ENCODE results near the gene NET1.
"Not testable (repeated sequence)": the region's sequence is repeated elsewhere in the genome, so short reads cannot be mapped to it uniquely, and the experiment has no call there.

The NET1 gene

DNA sequence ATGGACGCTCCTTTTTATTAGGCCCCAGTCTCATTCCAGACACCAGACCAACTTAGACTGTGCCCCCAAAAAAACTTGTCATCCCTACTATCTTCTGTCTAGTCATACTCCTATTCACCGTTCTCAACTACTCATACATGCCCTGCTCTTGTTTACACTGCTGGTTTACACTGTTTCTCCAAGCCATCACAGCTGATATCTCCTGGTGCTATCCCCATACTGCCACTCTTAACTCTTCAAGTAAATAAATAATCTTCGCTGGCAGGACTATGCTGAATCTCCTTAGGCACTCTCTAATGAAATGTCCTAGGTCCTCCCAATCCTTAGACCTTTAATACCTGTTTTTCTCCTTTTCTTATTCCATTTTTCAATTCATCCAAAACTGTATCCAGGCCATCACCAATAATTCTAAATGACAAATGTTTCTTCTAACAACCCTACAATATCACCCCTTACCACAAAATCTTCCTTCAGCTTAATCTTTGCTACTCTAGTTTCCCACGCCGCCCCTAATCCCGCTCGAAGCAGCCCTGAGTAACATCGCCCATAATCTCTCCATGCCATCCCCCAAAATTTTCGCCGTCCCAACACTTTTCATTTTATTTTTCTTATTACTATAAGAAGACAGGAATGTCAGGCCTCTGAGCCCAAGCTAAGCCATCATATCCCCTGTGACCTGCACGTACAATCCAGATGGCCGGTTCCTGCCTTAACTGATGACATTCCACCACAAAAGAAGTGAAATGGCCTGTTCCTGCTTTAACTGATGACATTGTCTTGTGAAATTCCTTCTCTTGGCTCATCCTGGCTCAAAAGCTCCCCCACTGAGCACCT, 63.8 kb downstream of the NET1 start:
- H3K9me3 ChIP-seq (ENCODE audit: control insufficient read depth in 2 of 2, low read length in 2 of 2); H3K4me1 ChIP-seq (ENCODE audit: control insufficient read depth, insufficient read depth, low read length); H3K27ac ChIP-seq (ENCODE audit: low read length): not testable (repeated sequence)

DNA sequence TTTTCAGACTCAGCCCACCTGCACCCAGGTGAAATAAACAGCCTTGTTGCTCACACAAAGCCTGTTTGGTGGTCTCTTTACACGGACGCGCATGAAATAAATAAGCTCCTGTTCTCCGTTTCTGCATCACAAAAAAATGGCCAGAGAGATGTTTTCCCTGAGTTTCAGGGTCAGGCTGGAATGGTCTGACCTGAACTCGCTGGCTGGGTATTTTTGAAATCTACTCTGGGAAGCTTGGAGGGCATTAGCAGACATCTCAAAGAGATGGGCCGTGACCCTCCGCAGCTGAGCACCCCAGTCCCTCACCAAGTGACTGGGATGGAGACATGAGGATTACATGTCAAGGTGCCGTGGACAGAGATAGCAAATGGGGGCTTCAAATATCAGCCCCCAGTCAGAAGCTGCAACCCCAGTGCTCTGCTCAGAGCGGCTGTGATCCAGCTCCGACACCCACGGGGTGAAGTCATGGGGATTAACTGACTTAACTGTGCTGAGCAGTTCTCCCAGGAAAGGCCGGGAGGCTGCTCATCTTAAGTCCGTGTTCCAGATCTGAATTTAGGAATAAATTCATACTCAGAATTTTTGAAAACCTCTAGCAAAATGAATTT, 64.7 kb downstream of the NET1 start:
- H3K27ac ChIP-seq (ENCODE audit: low read length) = no peak overlapping the region
- H3K9me3 ChIP-seq (ENCODE audit: control insufficient read depth in 2 of 2, low read length in 2 of 2) = no peaks in the 10 kb centered on the region
- H3K4me3 ChIP-seq (ENCODE audit: low read length in 2 of 2) = no peak overlapping the region
- H3K9ac ChIP-seq (ENCODE audit: low read length in 2 of 2) = no peak overlapping the region
- H3K4me1 ChIP-seq (ENCODE audit: control insufficient read depth, insufficient read depth, low read length) = no peaks in the 10 kb centered on the region
- no peaks in the 10 kb centered on the region for H3K27me3 ChIP-seq (ENCODE audit: control insufficient read depth in 1 of 2, insufficient read depth in 2 of 2, low read length in 2 of 2)
- no peaks in the 10 kb centered on the region for H3K36me3 ChIP-seq (ENCODE audit: control insufficient read depth in 2 of 2, insufficient read depth in 2 of 2, low read length in 2 of 2)

More for the DNA sequence above, 63.8 kb downstream of the NET1 start:
- not testable (repeated sequence) for H3K27me3 ChIP-seq (ENCODE audit: control insufficient read depth in 1 of 2, insufficient read depth in 2 of 2, low read length in 2 of 2); H3K4me3 ChIP-seq (ENCODE audit: low read length in 2 of 2); H3K36me3 ChIP-seq (ENCODE audit: control insufficient read depth in 2 of 2, insufficient read depth in 2 of 2, low read length in 2 of 2); H3K9ac ChIP-seq (ENCODE audit: low read length in 2 of 2)

DNA sequence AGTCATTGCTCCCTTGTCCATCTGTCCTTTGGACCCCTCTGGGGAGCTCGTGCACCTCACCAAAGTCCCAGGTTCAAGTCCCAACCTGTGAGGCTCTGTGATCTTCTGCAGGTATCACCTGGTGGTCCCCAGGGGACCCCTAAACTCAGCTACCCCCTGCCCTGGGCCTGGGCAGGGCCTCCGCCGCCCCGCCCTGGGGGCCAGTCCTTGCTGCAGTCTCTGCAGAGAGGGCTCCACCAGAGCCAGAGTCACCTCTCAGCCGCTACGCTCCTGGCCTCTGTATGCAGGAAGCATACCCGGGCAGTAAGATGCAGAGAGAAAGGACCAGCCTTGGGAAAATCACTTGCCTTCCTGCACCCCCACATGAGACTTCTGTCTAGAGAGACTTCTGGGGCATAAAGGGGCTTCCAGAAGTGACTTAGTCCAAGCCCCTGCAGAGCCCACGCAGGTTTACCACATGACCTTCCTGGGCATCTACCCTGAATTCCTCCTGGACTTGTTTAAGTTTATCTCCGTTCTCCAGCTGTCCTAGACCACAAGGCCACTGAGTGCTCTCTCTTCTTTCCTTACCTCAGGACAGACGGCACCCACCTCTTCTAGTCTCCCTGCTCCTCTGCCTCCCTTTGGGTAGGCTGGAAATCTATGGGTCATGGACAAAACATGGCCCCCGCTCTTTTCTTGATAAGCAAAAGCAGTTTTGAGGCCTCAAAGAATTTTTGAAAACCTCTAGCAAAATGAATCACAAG, 65.8 kb downstream of the NET1 start:
- Histone ChIP-seq H3K4me1 (ENCODE audit: control insufficient read depth, insufficient read depth, low read length) (no peaks in the 10 kb centered on the region), H3K9me3 (ENCODE audit: control insufficient read depth in 2 of 2, low read length in 2 of 2) (no peaks in the 10 kb centered on the region), H3K36me3 (ENCODE audit: control insufficient read depth in 2 of 2, insufficient read depth in 2 of 2, low read length in 2 of 2) (no peaks in the 10 kb centered on the region), H3K27ac (ENCODE audit: low read length) (no peak overlapping the region), H3K4me3 (ENCODE audit: low read length in 2 of 2) (no peak overlapping the region), H3K27me3 (ENCODE audit: control insufficient read depth in 1 of 2, insufficient read depth in 2 of 2, low read length in 2 of 2) (no peaks in the 10 kb centered on the region), H3K9ac (ENCODE audit: low read length in 2 of 2) (no peak overlapping the region)

DNA sequence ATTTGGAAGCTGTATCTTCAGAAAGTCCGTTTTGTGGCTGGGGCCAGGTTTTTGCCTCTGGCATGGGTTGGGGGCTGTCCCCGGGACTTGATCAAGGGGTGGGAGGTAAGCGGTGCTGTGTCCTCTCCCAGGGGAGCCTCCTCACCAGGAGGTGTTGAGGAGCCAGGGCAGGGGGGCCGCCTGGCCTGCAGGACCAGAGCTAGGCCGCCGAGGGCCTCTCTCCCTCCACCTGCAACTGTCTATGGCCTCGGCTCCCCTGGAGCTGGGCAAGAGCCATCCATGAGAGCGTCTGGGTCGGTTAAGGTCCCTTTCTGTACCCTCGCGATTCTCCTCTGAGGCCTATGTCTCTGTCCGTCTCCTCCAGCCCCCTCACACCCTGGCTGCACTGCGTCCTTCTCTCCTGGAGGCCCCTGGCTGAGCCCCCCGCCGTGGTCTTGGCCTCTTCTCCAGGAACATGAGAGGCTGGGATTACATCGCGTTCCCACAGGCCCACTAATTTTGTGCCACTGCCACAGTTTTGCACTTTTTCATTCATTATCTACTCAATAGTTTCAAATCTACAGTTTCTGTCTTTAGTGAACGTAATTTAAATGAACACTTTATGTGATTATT, 66.4 kb downstream of the NET1 start:
- Histone ChIP-seq H3K4me3 (ENCODE audit: low read length in 2 of 2) (no peak overlapping the region), H3K27ac (ENCODE audit: low read length) (no peak overlapping the region), H3K4me1 (ENCODE audit: control insufficient read depth, insufficient read depth, low read length) (no peaks in the 10 kb centered on the region), H3K27me3 (ENCODE audit: control insufficient read depth in 1 of 2, insufficient read depth in 2 of 2, low read length in 2 of 2) (no peaks in the 10 kb centered on the region), H3K36me3 (ENCODE audit: control insufficient read depth in 2 of 2, insufficient read depth in 2 of 2, low read length in 2 of 2) (no peaks in the 10 kb centered on the region), H3K9ac (ENCODE audit: low read length in 2 of 2) (no peak overlapping the region), H3K9me3 (ENCODE audit: control insufficient read depth in 2 of 2, low read length in 2 of 2) (no peaks in the 10 kb centered on the region)

DNA sequence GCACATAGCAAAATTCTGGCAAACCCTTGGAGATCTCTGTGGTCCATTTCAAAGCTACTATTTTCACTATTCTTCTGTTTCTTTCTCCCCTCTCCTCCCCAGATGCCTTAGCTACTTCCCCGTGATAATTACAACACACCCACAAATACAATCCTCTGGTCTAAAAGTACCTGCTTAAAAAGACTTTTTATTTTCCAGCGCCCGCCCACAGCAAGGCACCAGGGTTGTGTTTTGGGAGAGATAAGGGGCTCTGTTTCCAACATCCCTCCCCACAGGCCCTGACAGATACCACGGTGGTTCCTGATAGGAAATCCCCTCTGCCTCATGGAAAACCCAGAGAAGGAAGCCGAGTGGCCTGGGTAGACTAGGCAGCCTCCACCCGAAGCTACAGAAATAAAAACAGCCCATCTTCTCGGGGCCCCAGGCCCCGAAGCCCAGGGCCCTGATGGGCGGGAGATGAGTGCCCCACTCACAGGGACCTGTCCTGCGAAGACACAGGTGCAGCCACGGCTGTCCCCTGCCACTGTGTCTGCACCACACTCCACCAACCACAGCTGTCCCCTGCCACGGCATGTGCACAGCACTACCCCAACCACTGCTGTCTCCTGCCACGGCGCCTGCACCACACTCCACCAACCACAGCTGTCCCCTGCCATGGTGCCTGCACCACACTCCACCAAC, 67.3 kb downstream of the NET1 start:
- peaks cover 0 to 3% of the 10 kb centered on the region in 2 donors for H3K9me3 ChIP-seq (ENCODE audit: control insufficient read depth in 2 of 2, low read length in 2 of 2)
- H3K27me3 ChIP-seq (ENCODE audit: control insufficient read depth in 1 of 2, insufficient read depth in 2 of 2, low read length in 2 of 2) = no peaks in the 10 kb centered on the region
- H3K4me1 ChIP-seq (ENCODE audit: control insufficient read depth, insufficient read depth, low read length) = no peaks in the 10 kb centered on the region

DNA sequence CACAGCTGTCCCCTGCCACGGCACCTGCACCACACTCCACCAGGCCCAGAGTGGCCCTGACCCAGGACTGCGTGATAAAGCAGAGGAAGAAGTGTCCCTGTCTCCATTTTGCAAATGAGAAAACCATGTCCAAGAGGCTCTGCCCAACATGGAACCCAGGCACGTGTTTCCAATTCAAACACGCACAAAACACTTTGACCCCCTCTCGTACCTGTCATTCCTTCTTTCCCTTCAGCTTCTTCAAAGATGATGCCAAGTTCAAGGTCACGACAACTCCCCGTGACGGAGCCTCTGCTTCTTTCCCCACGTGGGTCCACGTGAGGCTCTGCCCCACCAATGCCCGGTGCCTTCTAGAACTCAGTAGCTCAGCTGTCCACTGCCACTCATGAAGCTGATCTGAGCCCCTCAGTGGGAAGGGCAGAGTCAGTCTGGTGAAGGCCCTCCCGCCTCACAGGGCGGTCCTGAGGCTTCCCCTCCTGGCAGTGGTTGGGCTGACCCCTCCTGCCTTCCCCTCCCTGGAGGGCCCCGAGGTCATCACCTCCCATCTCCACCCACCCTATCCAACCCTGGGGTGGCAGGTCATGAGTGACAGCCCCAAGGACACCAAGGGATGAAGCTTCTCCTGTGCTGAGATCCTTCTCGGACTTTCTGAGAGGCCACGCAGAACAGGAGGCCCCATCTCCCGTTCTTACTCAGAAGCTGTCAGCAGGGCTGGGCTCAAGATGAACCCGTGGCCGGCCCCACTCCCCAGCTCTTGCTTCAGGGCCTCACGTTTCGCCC, 68.0 kb downstream of the NET1 start:
- H3K9me3 ChIP-seq (ENCODE audit: control insufficient read depth in 2 of 2, low read length in 2 of 2) = peaks cover 0 to 3% of the 10 kb centered on the region in 2 donors
- H3K27ac ChIP-seq (ENCODE audit: low read length) = no peak overlapping the region
- H3K4me3 ChIP-seq (ENCODE audit: low read length in 2 of 2) = no peak overlapping the region
- no peaks in the 10 kb centered on the region for H3K4me1 ChIP-seq (ENCODE audit: control insufficient read depth, insufficient read depth, low read length)
- H3K9ac ChIP-seq (ENCODE audit: low read length in 2 of 2) = no peak overlapping the region
- H3K27me3 ChIP-seq (ENCODE audit: control insufficient read depth in 1 of 2, insufficient read depth in 2 of 2, low read length in 2 of 2) = no peaks in the 10 kb centered on the region
- no peaks in the 10 kb centered on the region for H3K36me3 ChIP-seq (ENCODE audit: control insufficient read depth in 2 of 2, insufficient read depth in 2 of 2, low read length in 2 of 2)

More for the DNA sequence above, 67.3 kb downstream of the NET1 start:
- H3K4me3 ChIP-seq (ENCODE audit: low read length in 2 of 2) = no peak overlapping the region
- no peaks in the 10 kb centered on the region for H3K36me3 ChIP-seq (ENCODE audit: control insufficient read depth in 2 of 2, insufficient read depth in 2 of 2, low read length in 2 of 2)
- no peak overlapping the region for H3K27ac ChIP-seq (ENCODE audit: low read length)
- H3K9ac ChIP-seq (ENCODE audit: low read length in 2 of 2) = no peak overlapping the region

DNA sequence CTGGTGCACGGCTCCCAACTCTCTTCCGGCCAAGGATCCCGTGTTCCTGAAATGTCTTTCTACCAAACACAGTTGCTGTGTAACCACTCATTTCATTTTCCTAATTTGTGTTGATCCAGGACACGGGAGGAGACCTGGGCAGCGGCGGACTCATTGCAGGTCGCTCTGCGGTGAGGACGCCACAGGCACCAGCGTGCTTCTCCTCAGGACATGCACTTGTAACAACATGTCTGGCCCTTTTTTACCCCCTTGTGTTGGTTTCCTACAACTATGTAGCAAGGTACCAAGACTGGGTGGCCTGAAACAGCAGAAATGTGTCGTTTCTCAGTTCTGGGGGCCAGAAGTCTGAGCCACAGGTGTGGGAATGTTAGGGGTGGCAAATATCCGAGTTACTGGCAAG, 68.8 kb downstream of the NET1 start:
- Histone ChIP-seq H3K4me3 (ENCODE audit: low read length in 2 of 2) (no peak overlapping the region), H3K9ac (ENCODE audit: low read length in 2 of 2) (no peak overlapping the region), H3K4me1 (ENCODE audit: control insufficient read depth, insufficient read depth, low read length) (no peaks in the 10 kb centered on the region), H3K27ac (ENCODE audit: low read length) (no peak overlapping the region), H3K27me3 (ENCODE audit: control insufficient read depth in 1 of 2, insufficient read depth in 2 of 2, low read length in 2 of 2) (no peaks in the 10 kb centered on the region), H3K36me3 (ENCODE audit: control insufficient read depth in 2 of 2, insufficient read depth in 2 of 2, low read length in 2 of 2) (no peaks in the 10 kb centered on the region), H3K9me3 (ENCODE audit: control insufficient read depth in 2 of 2, low read length in 2 of 2) (peaks cover 0 to 3% of the 10 kb centered on the region in 2 donors)

DNA sequence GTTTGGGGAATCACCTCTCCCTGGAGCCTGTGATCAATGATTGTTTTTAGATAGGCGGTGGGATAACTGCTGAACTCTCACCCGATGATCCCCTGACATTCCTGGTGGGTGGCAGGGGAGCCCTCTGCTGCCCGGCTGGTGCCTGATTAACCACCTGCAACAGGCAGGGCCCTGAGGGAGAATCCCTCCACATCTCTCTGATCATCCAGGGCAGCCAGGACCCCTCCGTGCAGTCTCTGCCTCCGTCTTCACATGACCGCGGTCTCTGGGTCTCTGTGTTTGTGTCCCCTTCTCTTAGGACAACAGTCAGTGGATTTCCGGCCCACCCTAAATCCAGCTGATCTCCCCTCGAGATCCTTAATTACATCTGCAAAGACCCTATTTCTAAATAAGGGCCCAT, 69.7 kb downstream of the NET1 start:
- Histone ChIP-seq H3K4me3 (ENCODE audit: low read length in 2 of 2) (no peak overlapping the region), H3K27me3 (ENCODE audit: control insufficient read depth in 1 of 2, insufficient read depth in 2 of 2, low read length in 2 of 2) (no peaks in the 10 kb centered on the region), H3K27ac (ENCODE audit: low read length) (no peak overlapping the region), H3K4me1 (ENCODE audit: control insufficient read depth, insufficient read depth, low read length) (no peaks in the 10 kb centered on the region), H3K9me3 (ENCODE audit: control insufficient read depth in 2 of 2, low read length in 2 of 2) (peaks cover 0 to 3% of the 10 kb centered on the region in 2 donors), H3K36me3 (ENCODE audit: control insufficient read depth in 2 of 2, insufficient read depth in 2 of 2, low read length in 2 of 2) (no peaks in the 10 kb centered on the region), H3K9ac (ENCODE audit: low read length in 2 of 2) (no peak overlapping the region)

DNA sequence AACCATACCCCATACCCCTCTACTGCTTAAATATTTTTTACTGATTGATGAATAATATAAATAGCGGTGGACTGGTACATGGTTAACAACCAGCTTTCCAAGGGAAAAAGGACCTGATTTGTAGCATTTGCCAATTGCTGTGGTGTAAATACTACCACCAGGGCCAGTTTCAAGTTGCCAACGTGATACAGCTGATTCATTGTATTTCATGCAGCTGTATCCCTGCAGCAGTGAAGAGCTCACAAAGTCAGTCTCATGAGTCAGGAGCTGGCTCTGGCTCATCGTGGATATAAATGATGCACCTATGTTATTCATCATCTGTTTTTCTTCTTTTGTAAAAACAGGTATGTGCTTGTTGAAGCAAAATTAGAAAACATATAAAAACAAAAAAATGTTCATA, 71.8 kb downstream of the NET1 start:
- peaks cover 0 to 3% of the 10 kb centered on the region in 2 donors for H3K9me3 ChIP-seq (ENCODE audit: control insufficient read depth in 2 of 2, low read length in 2 of 2)
- H3K4me1 ChIP-seq (ENCODE audit: control insufficient read depth, insufficient read depth, low read length) = no peaks in the 10 kb centered on the region
- no peak overlapping the region for H3K27ac ChIP-seq (ENCODE audit: low read length)
- H3K9ac ChIP-seq (ENCODE audit: low read length in 2 of 2) = no peak overlapping the region
- no peaks in the 10 kb centered on the region for H3K27me3 ChIP-seq (ENCODE audit: control insufficient read depth in 1 of 2, insufficient read depth in 2 of 2, low read length in 2 of 2)
- H3K36me3 ChIP-seq (ENCODE audit: control insufficient read depth in 2 of 2, insufficient read depth in 2 of 2, low read length in 2 of 2) = no peaks in the 10 kb centered on the region
- H3K4me3 ChIP-seq (ENCODE audit: low read length in 2 of 2) = no peak overlapping the region

DNA sequence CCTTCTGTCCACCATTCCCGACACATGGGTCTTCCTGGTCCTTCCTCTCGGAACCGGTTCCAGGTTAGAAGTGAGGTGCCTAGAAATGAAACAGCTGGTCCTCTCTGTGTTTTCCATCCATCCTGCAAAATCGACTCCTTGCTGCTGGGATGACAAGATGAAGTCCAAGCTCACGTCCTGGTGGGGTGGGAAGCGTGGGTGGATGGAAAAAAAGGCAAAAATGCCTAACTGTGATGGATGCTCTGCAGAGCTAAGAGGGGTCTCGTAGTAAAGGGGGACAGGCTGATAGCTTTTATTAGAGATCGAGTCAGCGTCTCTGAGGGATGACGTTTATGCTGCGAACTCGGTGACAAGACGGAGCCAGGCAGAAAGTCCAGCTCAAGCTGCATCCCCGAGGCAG, 72.9 kb downstream of the NET1 start:
- no peaks in the 10 kb centered on the region for H3K27me3 ChIP-seq (ENCODE audit: control insufficient read depth in 1 of 2, insufficient read depth in 2 of 2, low read length in 2 of 2)
- H3K36me3 ChIP-seq (ENCODE audit: control insufficient read depth in 2 of 2, insufficient read depth in 2 of 2, low read length in 2 of 2) = no peaks in the 10 kb centered on the region
- no peaks in the 10 kb centered on the region for H3K4me1 ChIP-seq (ENCODE audit: control insufficient read depth, insufficient read depth, low read length)
- no peak overlapping the region for H3K9ac ChIP-seq (ENCODE audit: low read length in 2 of 2)
- peaks cover 0 to 3% of the 10 kb centered on the region in 2 donors for H3K9me3 ChIP-seq (ENCODE audit: control insufficient read depth in 2 of 2, low read length in 2 of 2)
- H3K27ac ChIP-seq (ENCODE audit: low read length) = no peak overlapping the region
- no peak overlapping the region for H3K4me3 ChIP-seq (ENCODE audit: low read length in 2 of 2)

Measured in stomach smooth muscle (tissue), 2 donors.